GM12874 (cell line): ENCODE measurements around the gene BIN1.

ENCODE experiments used
- CTCF ChIP-seq: IDR thresholded peaks from 2 replicates; pipeline ENCODE4 v1.5.1; 2011; ENCODE audit warnings: low read depth, mild to moderate bottlenecking, control low read depth, low read length, moderate library complexity; ENCODE audit not compliant: insufficient read depth

The BIN1 gene

GRCh38 chr2:127087791-127088495 lies 19.0 kb downstream of the BIN1 start:
- no peak for TF ChIP-seq CTCF

GRCh38 chr2:127086990-127087790 lies 19.8 kb downstream of the BIN1 start:
- TF ChIP-seq CTCF: no peak

- TF ChIP-seq CTCF: no peak
These were observed 21.7 kb downstream of the BIN1 start for GRCh38 chr2:127085317-127085681.

GRCh38 chr2:127084611-127085316 lies 22.2 kb downstream of the BIN1 start:
- TF ChIP-seq CTCF: no peak

GRCh38 chr2:127083819-127084503 lies 23.0 kb downstream of the BIN1 start:
- no peak for TF ChIP-seq CTCF

- no peak for TF ChIP-seq CTCF
These were observed 24.0 kb downstream of the BIN1 start for GRCh38 chr2:127082974-127083373.
